Activated CD4-positive, alpha-beta T cell treated with anti-CD3 and anti-CD28 coated beads, Interleukin-10, Interleukin-2, amounts not matched to agents 100 ng/mL and 50 ng/mL, durations not matched to agents 16 hours and 8 hours (primary cell): ENCODE data around the gene PKDREJ.
A peak's percentile ranks its signal among the peaks of the same experiment; 100 is the strongest.
"Not testable (repeated sequence)": the region's sequence is repeated elsewhere in the genome, so short reads cannot be mapped to it uniquely, and the experiment has no call there.

Experiments used
- DNase-seq: peaks from one replicate; pipeline ENCODE4 v3.0.0-alpha.2; 2020

The PKDREJ gene

GRCh38 chr22:46265627-46266026, 2.5 kb upstream of the PKDREJ start:
- not testable (repeated sequence) for DNase-seq

- not testable (repeated sequence) for DNase-seq
Observed at GRCh38 chr22:46264520-46264919, 1.4 kb upstream of the PKDREJ start.

- peak; percentile 36 for DNase-seq
Observed at GRCh38 chr22:46262449-46263215, 511 bp downstream of the PKDREJ start.

- no peak for DNase-seq
Observed at GRCh38 chr22:46260038-46260437, 3.1 kb downstream of the PKDREJ start.

- no peak for DNase-seq
Observed at GRCh38 chr22:46259374-46259773, 3.8 kb downstream of the PKDREJ start.

GRCh38 chr22:46256358-46256958, 6.7 kb downstream of the PKDREJ start:
- no peak for DNase-seq

GRCh38 chr22:46251816-46252380, 11.2 kb downstream of the PKDREJ start:
- peak; percentile 80 for DNase-seq

- no peak for DNase-seq
Observed at GRCh38 chr22:46251266-46251665, 11.9 kb downstream of the PKDREJ start.

- DNase-seq: no peak
Observed at GRCh38 chr22:46250783-46251125, 12.4 kb downstream of the PKDREJ start.

GRCh38 chr22:46250035-46250782, 12.9 kb downstream of the PKDREJ start, which contains the start of gene CDPF1:
TSS of gene CDPF1 (minus strand) at chr22:46250293. CDS start at chr22:46248284, 2,009 bp downstream.
- peak; percentile 95 for DNase-seq

GRCh38 chr22:46247443-46247975, 15.6 kb downstream of the PKDREJ start:
- no peak for DNase-seq

- no peak for DNase-seq
Observed at GRCh38 chr22:46246178-46246577, 17.0 kb downstream of the PKDREJ start.

- no peak for DNase-seq
Observed at GRCh38 chr22:46245511-46245910, 17.6 kb downstream of the PKDREJ start.

- no peak for DNase-seq
Observed at GRCh38 chr22:46244771-46245170, 18.4 kb downstream of the PKDREJ start.

- no peak for DNase-seq
Observed at GRCh38 chr22:46242076-46242475, 21.1 kb downstream of the PKDREJ start.

GRCh38 chr22:46241396-46242007, 21.6 kb downstream of the PKDREJ start:
- DNase-seq: no peak

GRCh38 chr22:46240907-46241306, 22.2 kb downstream of the PKDREJ start:
- no peak for DNase-seq

- no peak for DNase-seq
Observed at GRCh38 chr22:46240506-46240905, 22.6 kb downstream of the PKDREJ start.

GRCh38 chr22:46240073-46240472, 23.1 kb downstream of the PKDREJ start:
- no peak for DNase-seq

- DNase-seq: no peak
Observed at GRCh38 chr22:46239261-46240048, 23.7 kb downstream of the PKDREJ start.

GRCh38 chr22:46238541-46238940, 24.6 kb downstream of the PKDREJ start:
- no peak for DNase-seq
